Vagina (tissue), 2 donors: ENCODE data around the gene EIF2B2. TPM values are rescaled to one million over a fixed set of nuclear protein-coding genes. Genes with fewer than 3 reads are reported as not detected.

ENCODE experiments used
- DNase-seq, 2 donors: peaks; one replicate each; pipeline ENCODE4 v3.0.0-alpha.2; 2017; ENCODE audit errors: extremely low spot score in 2 of 2
- H3K27ac ChIP-seq: fragments of 200-600 bp; sonication (generic); one replicate; pipeline ENCODE4 v1.5.1; 2019
- H3K27me3 ChIP-seq: fragments of 200-600 bp; sonication (generic); one replicate; pipeline ENCODE4 v1.5.1; 2019
- H3K36me3 ChIP-seq, 2 donors: fragments of 200-600 bp; sonication (generic); one replicate each; pipeline ENCODE4 v1.5.1; 2017 to 2019
- H3K4me1 ChIP-seq: fragments of 200-600 bp; sonication (generic); one replicate; pipeline ENCODE4 v1.5.1; 2019
- H3K4me3 ChIP-seq, 2 donors: fragments of 200-600 bp; sonication (generic); 1 replicate in 1 of 2; 2 replicates in 1 of 2; pipeline ENCODE4 v1.5.1; 2016 to 2019
- H3K9me3 ChIP-seq: fragments of 200-600 bp; sonication (generic); one replicate; pipeline ENCODE4 v1.5.1; 2019
- CTCF ChIP-seq, 3 experiments: fragments of 450-650 bp in 2 of 3; fragments of 200-600 bp in 1 of 3; sonication (generic) in 1 of 3; IDR thresholded peaks; one replicate each; pipeline ENCODE4 v1.5.1; 2017 to 2019; ENCODE audit warnings: antibody characterized with exemption in 3 of 3, mild to moderate bottlenecking in 2 of 3, moderate library complexity in 2 of 3
- POLR2A ChIP-seq, 2 donors: fragments of 450-650 bp; IDR thresholded peaks; one replicate each; pipeline ENCODE4 v1.6.1; 2017; ENCODE audit warnings: antibody characterized with exemption in 2 of 2, mild to moderate bottlenecking in 2 of 2, moderate library complexity in 2 of 2
- POLR2AphosphoS5 ChIP-seq, 2 donors: sonication (generic); formaldehyde crosslinking; IDR thresholded peaks; one replicate each; pipeline ENCODE4 v1.9.0; 2017; ENCODE audit warnings: antibody characterized with exemption in 2 of 2, mild to moderate bottlenecking in 2 of 2, low read depth in 1 of 2; ENCODE audit not compliant: insufficient read depth in 1 of 2
- intact Hi-C: fragments of 100-400 bp; cut with DNase I; formaldehyde crosslinking; loops from one replicate; pipeline ENCODE4 v1.15.1; 2023
- total RNA-seq: library from RNA; depleted of rRNA; stranded (reverse); fragments of >200 nt; gene quantifications from one replicate; pipeline ENCODE4 v1.2.3, GENCODE V29; 2016

EIF2B2 gene
- total RNA-seq, 1 donor from 2014 or later: 22.8 TPM

- H3K27ac ChIP-seq: no peak overlapping the region
- H3K36me3 ChIP-seq: no peaks in the 10 kb centered on the region
- no peaks in the 10 kb centered on the region for H3K27me3 ChIP-seq
- peaks cover 49% of the 10 kb centered on the region for H3K4me1 ChIP-seq
- DNase-seq: peak in 1 of 2 donors; percentile 82
- no peak overlapping the region for H3K4me3 ChIP-seq
- no peaks in the 10 kb centered on the region for H3K9me3 ChIP-seq
- intact Hi-C loops: no loop called here
- no peak for TF ChIP-seq POLR2AphosphoS5 (IDR thresholded peaks at IDR 0.05; ENCODE audit: insufficient read depth in 1 of 2, low read depth in 1 of 2)
- TF ChIP-seq CTCF (IDR thresholded peaks at IDR 0.05): no peak
- TF ChIP-seq POLR2A (IDR thresholded peaks at IDR 0.05): no peak
These were observed 26.2 kb upstream of the EIF2B2 start for GRCh38 chr14:74976264-74977113.

GRCh38 chr14:74977164-74977900 is 25.4 kb upstream of the EIF2B2 start:
- Histone ChIP-seq H3K27ac (no peak overlapping the region), H3K9me3 (no peaks in the 10 kb centered on the region), H3K36me3 (no peaks in the 10 kb centered on the region), H3K4me1 (peaks cover 49% of the 10 kb centered on the region), H3K4me3 (no peak overlapping the region), H3K27me3 (no peaks in the 10 kb centered on the region)
- TF ChIP-seq POLR2AphosphoS5 (IDR thresholded peaks at IDR 0.05; ENCODE audit: insufficient read depth in 1 of 2, low read depth in 1 of 2): no peak
- TF ChIP-seq POLR2A (IDR thresholded peaks at IDR 0.05): no peak
- no peak for TF ChIP-seq CTCF (IDR thresholded peaks at IDR 0.05)
- intact Hi-C loops: no loop called here
- DNase-seq: no peak

GRCh38 chr14:74977901-74978385 is 24.8 kb upstream of the EIF2B2 start:
- Histone ChIP-seq H3K27me3 (no peaks in the 10 kb centered on the region), H3K27ac (no peak overlapping the region), H3K4me1 (peaks cover 48% of the 10 kb centered on the region), H3K4me3 (no peak overlapping the region), H3K36me3 (no peaks in the 10 kb centered on the region), H3K9me3 (no peaks in the 10 kb centered on the region)
- intact Hi-C loops: no loop called here
- no peak for DNase-seq
- no peak for TF ChIP-seq POLR2AphosphoS5 (IDR thresholded peaks at IDR 0.05; ENCODE audit: insufficient read depth in 1 of 2, low read depth in 1 of 2)
- TF ChIP-seq POLR2A (IDR thresholded peaks at IDR 0.05): no peak
- TF ChIP-seq CTCF (IDR thresholded peaks at IDR 0.05): no peak

GRCh38 chr14:74978416-74978947 is 24.2 kb upstream of the EIF2B2 start:
- H3K9me3 ChIP-seq: no peaks in the 10 kb centered on the region
- H3K4me1 ChIP-seq: peaks cover 43% of the 10 kb centered on the region
- intact Hi-C loops: no loop called here
- no peak overlapping the region for H3K4me3 ChIP-seq
- H3K27ac ChIP-seq: no peak overlapping the region
- no peaks in the 10 kb centered on the region for H3K36me3 ChIP-seq
- H3K27me3 ChIP-seq: no peaks in the 10 kb centered on the region
- TF ChIP-seq POLR2AphosphoS5 (IDR thresholded peaks at IDR 0.05; ENCODE audit: insufficient read depth in 1 of 2, low read depth in 1 of 2) (no peak), POLR2A (IDR thresholded peaks at IDR 0.05) (no peak), CTCF (IDR thresholded peaks at IDR 0.05) (no peak)
- DNase-seq: no peak
